SK-N-SH treated with all-trans-retinoic acid at 6 μM for 48 hours (cell line): ENCODE results near the gene SOX8.
"Not testable (repeated sequence)": the region's sequence is repeated elsewhere in the genome, so short reads cannot be mapped to it uniquely, and the experiment has no call there.

Experiments used
- ATAC-seq: fragments of 200-7000 bp; cut with Tn5 transposase; 3 replicates; pipeline ENCODE4 v1.9.1; 2020; ENCODE audit warnings: mild to moderate bottlenecking, moderate library complexity
- ARNTL ChIP-seq: fragments of 450-650 bp; formaldehyde crosslinking; IDR thresholded peaks from 2 replicates; pipeline ENCODE4 v1.5.0; 2020; ENCODE audit warnings: low read depth, mild to moderate bottlenecking, moderate library complexity, borderline replicate concordance
- BACH2 ChIP-seq: fragments of 250-450 bp; sonication (Bioruptor Pico); IDR thresholded peaks from 2 replicates; pipeline ENCODE4 v1.9.0; 2021; ENCODE audit warnings: mild to moderate bottlenecking, borderline replicate concordance
- CREB5 ChIP-seq: fragments of 250-450 bp; sonication (Bioruptor Pico); IDR thresholded peaks from 2 replicates; pipeline ENCODE4 v1.5.1; 2020; ENCODE audit warnings: low read depth, mild to moderate bottlenecking, moderate library complexity
- ESRRG ChIP-seq: fragments of 250-450 bp; sonication (Bioruptor Pico); IDR thresholded peaks from 2 replicates; pipeline ENCODE4 v1.6.1; 2021; ENCODE audit warnings: mild to moderate bottlenecking
- GLIS3 ChIP-seq: fragments of 250-450 bp; sonication (Bioruptor Pico); IDR thresholded peaks from 2 replicates; pipeline ENCODE4 v1.5.0; 2020; ENCODE audit warnings: mild to moderate bottlenecking, moderate library complexity
- ISL1 ChIP-seq: fragments of 250-450 bp; sonication (Bioruptor Pico); IDR thresholded peaks from 2 replicates; pipeline ENCODE4 v2.1.2; 2022; ENCODE audit warnings: mild to moderate bottlenecking, moderate library complexity
- OSR1 ChIP-seq: fragments of 250-450 bp; sonication (Bioruptor Pico); IDR thresholded peaks from 2 replicates; pipeline ENCODE4 v1.8.0; 2022; ENCODE audit warnings: moderate library complexity, mild to moderate bottlenecking, inconsistent platforms
- PATZ1 ChIP-seq: fragments of 250-450 bp; sonication (Bioruptor Pico); IDR thresholded peaks from 2 replicates; pipeline ENCODE4 v1.8.0; 2020; ENCODE audit warnings: mild to moderate bottlenecking, moderate library complexity, borderline replicate concordance
- PPARA ChIP-seq: fragments of 250-450 bp; sonication (Bioruptor Pico); IDR thresholded peaks from 2 replicates; pipeline ENCODE4 v1.5.0; 2020; ENCODE audit warnings: mild to moderate bottlenecking, borderline replicate concordance
- RARB ChIP-seq: fragments of 250-450 bp; sonication (Bioruptor Pico); IDR thresholded peaks from 2 replicates; pipeline ENCODE4 v1.8.0; 2021; ENCODE audit warnings: mild to moderate bottlenecking, moderate library complexity
- SNAI2 ChIP-seq: fragments of 250-450 bp; sonication (Bioruptor Pico); IDR thresholded peaks from 2 replicates; pipeline ENCODE4 v1.5.0; 2020; ENCODE audit warnings: mild to moderate bottlenecking, moderate library complexity
- TOX ChIP-seq: fragments of 250-450 bp; sonication (Bioruptor Pico); IDR thresholded peaks from 2 replicates; pipeline ENCODE4 v1.8.0; 2021; ENCODE audit warnings: mild to moderate bottlenecking, moderate library complexity, borderline replicate concordance
- ZC3H10 ChIP-seq: fragments of 250-450 bp; sonication (Bioruptor Pico); IDR thresholded peaks from 2 replicates; pipeline ENCODE4 v1.5.1; 2021; ENCODE audit warnings: mild to moderate bottlenecking, moderate library complexity
- ZFP30 ChIP-seq: fragments of 450-650 bp; formaldehyde crosslinking; IDR thresholded peaks from 2 replicates; pipeline ENCODE4 v1.5.0; 2022; ENCODE audit warnings: mild to moderate bottlenecking, moderate library complexity
- ZNF70 ChIP-seq: fragments of 450-650 bp; formaldehyde crosslinking; IDR thresholded peaks from 2 replicates; pipeline ENCODE4 v1.5.0; 2020; ENCODE audit warnings: mild to moderate bottlenecking, moderate library complexity
- ZNF8 ChIP-seq: fragments of 450-650 bp; formaldehyde crosslinking; IDR thresholded peaks from 2 replicates; pipeline ENCODE4 v1.5.0; 2020; ENCODE audit warnings: mild to moderate bottlenecking, moderate library complexity

SOX8 gene

GRCh38 chr16:946048-946395 lies 35.5 kb upstream of the SOX8 start (continued):
- TF ChIP-seq PATZ1 (CRISPR knock-in tag) (no peak), ZNF8 (CRISPR knock-in tag) (no peak), ZC3H10 (CRISPR knock-in tag) (no peak), BACH2 (no peak), SNAI2 (CRISPR knock-in tag) (no peak), ARNTL (no peak), CREB5 (CRISPR knock-in tag) (no peak), ISL1 (CRISPR knock-in tag) (no peak), GLIS3 (no peak), PPARA (CRISPR knock-in tag) (no peak), ESRRG (CRISPR knock-in tag) (no peak), ZFP30 (CRISPR knock-in tag) (no peak), ZNF70 (no peak)

GRCh38 chr16:947255-947921 lies 34.2 kb upstream of the SOX8 start:
- TF ChIP-seq TOX (CRISPR knock-in tag), result no peak
- no peak for TF ChIP-seq RARB (CRISPR knock-in tag)
- no peak for TF ChIP-seq ZFP30 (CRISPR knock-in tag)
- no peak for TF ChIP-seq CREB5 (CRISPR knock-in tag)
- no peak for TF ChIP-seq OSR1 (CRISPR knock-in tag)
- no peak for TF ChIP-seq ESRRG (CRISPR knock-in tag)
- no peak for TF ChIP-seq GLIS3
- no peak for TF ChIP-seq ISL1 (CRISPR knock-in tag)
- ATAC-seq, result no peak

GRCh38 chr16:947922-948303 lies 33.7 kb upstream of the SOX8 start:
- ATAC-seq, result not testable (repeated sequence)

- ATAC-seq, result not testable (repeated sequence)
Observed at GRCh38 chr16:948767-949166, 32.8 kb upstream of the SOX8 start.

GRCh38 chr16:950733-951573 lies 30.6 kb upstream of the SOX8 start:
- not testable (repeated sequence) for ATAC-seq

- no peak for ATAC-seq
- TF ChIP-seq CREB5 (CRISPR knock-in tag) (no peak), ZNF8 (CRISPR knock-in tag) (no peak)
Observed at GRCh38 chr16:951660-952301, 29.8 kb upstream of the SOX8 start.

- ATAC-seq, result no peak
- no peak for TF ChIP-seq PATZ1 (CRISPR knock-in tag)
Observed at GRCh38 chr16:952321-952720, 29.2 kb upstream of the SOX8 start.

GRCh38 chr16:953818-954217 lies 27.8 kb upstream of the SOX8 start:
- not testable (repeated sequence) for ATAC-seq

GRCh38 chr16:955766-956165 lies 25.8 kb upstream of the SOX8 start:
- ATAC-seq, result not testable (repeated sequence)
